Tibial artery (tissue), 4 donors: Measurements from ENCODE around the gene HSD17B7.
"Not testable (repeated sequence)": the region's sequence is repeated elsewhere in the genome, so short reads cannot be mapped to it uniquely, and the experiment has no call there.

ENCODE experiments used
- DNase-seq, 2 donors: peaks; one replicate each; pipeline ENCODE4 v3.0.0-alpha.2; 2019
- H3K27ac ChIP-seq, 2 donors: fragments of 200-600 bp; sonication (generic) in 1 of 2; 1 replicate in 1 of 2; 2 replicates in 1 of 2; pipeline ENCODE4 v1.5.1; 2018 to 2019; ENCODE audit warnings: mild to moderate bottlenecking in 1 of 2
- H3K27me3 ChIP-seq, 2 donors: fragments of 200-600 bp; sonication (generic) in 1 of 2; one replicate each; pipeline versions ENCODE4 v1.5.1 to v1.6.0; 2016 to 2019
- H3K36me3 ChIP-seq, 3 donors: fragments of 200-600 bp; sonication (generic) in 2 of 3; one replicate each; pipeline ENCODE4 v1.5.1; 2016 to 2019; ENCODE audit warnings: mild to moderate bottlenecking in 2 of 3
- H3K4me1 ChIP-seq, 4 donors: fragments of 200-600 bp; sonication (generic) in 2 of 4; 1 replicate in 3 of 4; 2 replicates in 1 of 4; pipeline ENCODE4 v1.5.1; 2016 to 2019
- H3K4me3 ChIP-seq, 2 donors: fragments of 200-600 bp; sonication (generic) in 1 of 2; 1 replicate in 1 of 2; 2 replicates in 1 of 2; pipeline ENCODE4 v1.5.1; 2018 to 2019; ENCODE audit warnings: mild to moderate bottlenecking in 2 of 2
- H3K9me3 ChIP-seq, 3 donors: fragments of 200-600 bp; sonication (generic) in 1 of 3; one replicate each; pipeline ENCODE4 v1.5.1; 2016 to 2019
- intact Hi-C: fragments of 100-400 bp; cut with DNase I; formaldehyde crosslinking; loops from one replicate; pipeline ENCODE4 v1.15.0; 2023; ENCODE audit warnings: low total_unique reads
- TF ChIP-seq, protein P1 (sequence below), 2 experiments: fragments of 200-600 bp in 1 of 2; fragments of 450-650 bp in 1 of 2; IDR thresholded peaks; one replicate each; pipeline ENCODE4 v1.5.1; 2017 to 2019; ENCODE audit warnings: antibody characterized with exemption in 2 of 2, mild to moderate bottlenecking in 1 of 2, moderate library complexity in 1 of 2

The HSD17B7 gene

GRCh38 chr1:162799995-162800830 is 9.7 kb downstream of the HSD17B7 start:
- H3K4me1 ChIP-seq, H3K9me3 ChIP-seq, H3K4me3 ChIP-seq, intact Hi-C loops, H3K27me3 ChIP-seq, H3K27ac ChIP-seq: not testable (repeated sequence)
- DNase-seq: peak; percentile 76 to 81
- peaks cover 33 to 41% (median 34%) of the 10 kb centered on the region in 3 donors for H3K36me3 ChIP-seq
- TF ChIP-seq, protein P1, sequence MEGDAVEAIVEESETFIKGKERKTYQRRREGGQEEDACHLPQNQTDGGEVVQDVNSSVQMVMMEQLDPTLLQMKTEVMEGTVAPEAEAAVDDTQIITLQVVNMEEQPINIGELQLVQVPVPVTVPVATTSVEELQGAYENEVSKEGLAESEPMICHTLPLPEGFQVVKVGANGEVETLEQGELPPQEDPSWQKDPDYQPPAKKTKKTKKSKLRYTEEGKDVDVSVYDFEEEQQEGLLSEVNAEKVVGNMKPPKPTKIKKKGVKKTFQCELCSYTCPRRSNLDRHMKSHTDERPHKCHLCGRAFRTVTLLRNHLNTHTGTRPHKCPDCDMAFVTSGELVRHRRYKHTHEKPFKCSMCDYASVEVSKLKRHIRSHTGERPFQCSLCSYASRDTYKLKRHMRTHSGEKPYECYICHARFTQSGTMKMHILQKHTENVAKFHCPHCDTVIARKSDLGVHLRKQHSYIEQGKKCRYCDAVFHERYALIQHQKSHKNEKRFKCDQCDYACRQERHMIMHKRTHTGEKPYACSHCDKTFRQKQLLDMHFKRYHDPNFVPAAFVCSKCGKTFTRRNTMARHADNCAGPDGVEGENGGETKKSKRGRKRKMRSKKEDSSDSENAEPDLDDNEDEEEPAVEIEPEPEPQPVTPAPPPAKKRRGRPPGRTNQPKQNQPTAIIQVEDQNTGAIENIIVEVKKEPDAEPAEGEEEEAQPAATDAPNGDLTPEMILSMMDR (IDR thresholded peaks at IDR 0.05): peak; percentile 62 to 74

GRCh38 chr1:162807503-162807902 is 17.0 kb downstream of the HSD17B7 start:
- H3K27me3 ChIP-seq, H3K9me3 ChIP-seq, H3K27ac ChIP-seq, intact Hi-C loops, H3K4me1 ChIP-seq, DNase-seq, H3K4me3 ChIP-seq: not testable (repeated sequence)
- H3K36me3 ChIP-seq: peaks cover 19 to 40% (median 28%) of the 10 kb centered on the region in 3 donors

- H3K4me3 ChIP-seq, H3K27me3 ChIP-seq, H3K4me1 ChIP-seq, intact Hi-C loops, H3K9me3 ChIP-seq, H3K36me3 ChIP-seq, DNase-seq, H3K27ac ChIP-seq: not testable (repeated sequence)
Observed at GRCh38 chr1:162812357-162812756, 21.9 kb downstream of the HSD17B7 start.

- peaks cover 0 to 11% (median 7%) of the 10 kb centered on the region in 4 donors for H3K4me1 ChIP-seq
- H3K9me3 ChIP-seq, DNase-seq, H3K27ac ChIP-seq, H3K27me3 ChIP-seq, H3K36me3 ChIP-seq, H3K4me3 ChIP-seq, intact Hi-C loops: not testable (repeated sequence)
Observed at GRCh38 chr1:162818136-162818535, 27.6 kb downstream of the HSD17B7 start.

DNA sequence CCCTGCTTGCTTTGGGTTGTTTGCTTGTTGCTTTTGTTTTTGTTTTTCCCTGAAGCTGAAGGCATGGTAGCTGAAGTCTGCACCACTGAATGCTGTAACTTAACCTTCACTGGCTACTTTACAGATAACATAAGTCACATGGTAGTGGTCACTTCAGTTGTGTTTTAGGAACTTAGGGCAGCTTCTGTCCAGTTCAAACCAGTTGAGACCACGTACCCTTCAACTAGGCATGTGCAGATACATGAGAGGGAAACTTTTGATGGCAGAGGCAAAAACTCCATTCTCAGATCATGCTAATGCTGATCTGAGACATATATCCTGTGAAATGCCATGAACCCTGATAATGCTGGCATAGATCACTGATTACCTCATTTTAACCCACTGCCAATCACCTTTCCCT is 28.2 kb downstream of the HSD17B7 start:
- intact Hi-C loops, H3K9me3 ChIP-seq, H3K4me3 ChIP-seq, H3K27ac ChIP-seq, H3K27me3 ChIP-seq, H3K36me3 ChIP-seq, DNase-seq: not testable (repeated sequence)
- H3K4me1 ChIP-seq: peaks cover 0 to 11% (median 7%) of the 10 kb centered on the region in 4 donors

GRCh38 chr1:162822391-162823200 is 32.1 kb downstream of the HSD17B7 start:
- H3K27ac ChIP-seq: no peak overlapping the region
- TF ChIP-seq, protein P1 (IDR thresholded peaks at IDR 0.05): no peak
- H3K4me3 ChIP-seq: peak overlapping the region; percentile 40 to 50
- peak in 1 of 2 donors; percentile 62 for DNase-seq
- intact Hi-C loops: no loop called here
- H3K27me3 ChIP-seq: peaks cover 0 to 7% of the 10 kb centered on the region in 2 donors
- H3K9me3 ChIP-seq: no peaks in the 10 kb centered on the region
- H3K4me1 ChIP-seq: peaks cover 0 to 11% (median 7%) of the 10 kb centered on the region in 4 donors
- H3K36me3 ChIP-seq: no peaks in the 10 kb centered on the region

DNA sequence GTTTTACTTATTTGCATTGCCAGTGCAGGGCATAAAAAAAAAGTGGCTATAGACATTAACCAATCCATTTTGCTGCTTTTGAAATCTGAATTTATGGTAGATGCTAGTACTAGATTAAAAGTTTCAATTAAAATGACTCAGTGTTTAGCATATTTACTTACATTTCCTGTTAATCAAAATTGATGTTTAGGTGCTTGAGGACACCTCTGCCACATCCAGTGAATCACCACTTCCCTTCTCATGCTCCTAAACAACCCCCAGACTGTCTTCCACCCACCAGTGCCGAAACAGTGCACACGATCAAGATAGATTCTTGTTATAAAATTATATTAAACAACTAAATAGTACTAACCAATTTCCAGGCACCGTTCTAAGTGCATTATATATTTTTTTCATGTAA is 32.7 kb downstream of the HSD17B7 start:
- TF ChIP-seq, protein P1 (IDR thresholded peaks at IDR 0.05): no peak
- intact Hi-C loops: no loop called here

More for the DNA sequence above, 32.7 kb downstream of the HSD17B7 start:
- no peak for DNase-seq
- Histone ChIP-seq H3K4me1 (peaks cover 0 to 11% (median 7%) of the 10 kb centered on the region in 4 donors), H3K27me3 (peaks cover 0 to 7% of the 10 kb centered on the region in 2 donors), H3K9me3 (no peaks in the 10 kb centered on the region), H3K4me3 (no peak overlapping the region), H3K27ac (no peak overlapping the region), H3K36me3 (no peaks in the 10 kb centered on the region)
